Nucleus accumbens (tissue), 56 donors: ENCODE results near the gene FANCC.
A peak's percentile ranks its signal among the peaks of the same experiment; 100 is the strongest.

Source experiments
- DNase-seq, 56 donors: peaks; one replicate each; lab custom pipeline; 2025; lab: John Stamatoyannopoulos, UW

The FANCC gene

DNA sequence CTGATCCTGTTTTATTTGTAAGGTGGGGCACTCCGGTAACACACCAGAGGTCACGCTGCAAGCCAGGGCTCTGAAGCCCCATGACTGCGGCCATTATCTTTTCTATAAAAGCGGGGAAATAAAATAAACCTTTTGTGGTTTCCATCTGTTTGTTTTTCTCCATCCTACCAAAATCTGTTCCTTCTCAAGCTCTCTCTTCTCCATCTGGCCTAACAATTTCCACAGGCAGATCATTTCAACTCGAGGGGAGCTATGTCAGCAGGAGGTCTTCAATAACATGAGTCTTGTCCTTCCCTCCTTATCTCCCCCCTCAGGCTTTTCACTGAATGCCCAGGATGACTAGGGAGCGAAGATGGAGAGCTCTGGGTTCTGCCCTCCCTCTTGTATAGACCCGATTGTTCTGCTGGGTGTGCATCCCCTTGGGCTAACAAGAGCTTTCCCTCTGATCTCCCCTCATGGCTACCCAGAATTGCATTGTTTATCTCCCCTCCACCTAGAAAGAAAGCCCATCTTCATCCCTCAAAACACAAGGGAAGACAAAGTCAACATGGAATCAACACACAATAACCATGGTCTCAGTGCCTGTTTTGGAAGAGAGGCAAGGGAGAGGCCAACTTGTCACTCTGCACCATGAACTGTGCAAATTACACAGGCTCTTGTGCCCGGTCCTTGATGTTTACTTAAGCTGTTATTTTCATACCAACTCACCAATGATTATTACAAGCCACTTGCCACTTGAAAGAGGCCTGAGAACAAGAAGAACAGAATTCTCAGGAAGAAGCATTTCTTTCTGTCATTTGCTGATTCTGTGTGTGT, 187.8 kb downstream of the FANCC start:
- no peak for DNase-seq

DNA sequence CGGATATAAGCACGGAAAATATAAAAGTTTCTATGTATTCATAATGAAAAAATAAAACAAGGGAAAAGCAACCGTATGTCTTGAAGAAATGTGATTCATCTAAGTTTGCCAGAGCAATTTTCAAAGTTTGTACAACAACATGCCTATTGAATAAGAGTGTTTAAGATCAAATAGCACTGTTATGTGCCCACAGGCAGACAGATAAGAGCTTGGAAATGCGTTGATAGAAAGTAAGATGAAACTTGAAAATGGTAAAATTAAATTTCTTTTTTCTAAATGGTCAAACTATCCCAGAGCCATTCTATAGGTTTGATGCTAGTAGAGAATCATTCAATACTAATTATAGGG, 189.4 kb downstream of the FANCC start:
- no peak for DNase-seq

- peak in 54 of 56 donors; percentile 30 to 92 (median 76) for DNase-seq
Measured at GRCh38 chr9:95127249-95128176, 190.0 kb downstream of the FANCC start.

GRCh38 chr9:95126739-95127138, 190.8 kb downstream of the FANCC start:
- no peak for DNase-seq

DNA sequence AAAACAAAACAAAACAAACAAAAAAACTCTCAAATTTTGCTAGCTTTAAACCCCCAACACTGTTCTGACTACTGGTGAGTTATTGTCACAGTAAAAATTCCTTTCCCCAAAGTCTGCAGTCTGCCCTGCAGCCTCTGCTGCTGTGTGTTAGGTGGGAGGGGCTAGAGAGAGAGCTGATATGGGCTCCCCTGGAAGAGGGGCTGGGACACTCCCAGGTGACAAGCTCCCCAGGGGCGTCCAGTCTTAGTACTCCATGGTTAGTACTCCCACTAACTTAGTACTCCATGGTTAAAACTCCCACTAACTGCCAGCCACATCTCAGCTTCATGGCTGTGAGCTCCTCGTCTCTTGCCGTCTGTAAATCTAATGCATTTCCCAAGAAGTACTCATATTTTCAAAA, 191.9 kb downstream of the FANCC start:
- DNase-seq = no peak

- peak in 3 of 56 donors; percentile 19 to 27 (median 24) for DNase-seq
Measured at GRCh38 chr9:95124582-95125367, 192.7 kb downstream of the FANCC start.

- DNase-seq = no peak
Measured at GRCh38 chr9:95120781-95121370, 196.6 kb downstream of the FANCC start.

GRCh38 chr9:95118596-95118995, 198.9 kb downstream of the FANCC start:
- DNase-seq = no peak

DNA sequence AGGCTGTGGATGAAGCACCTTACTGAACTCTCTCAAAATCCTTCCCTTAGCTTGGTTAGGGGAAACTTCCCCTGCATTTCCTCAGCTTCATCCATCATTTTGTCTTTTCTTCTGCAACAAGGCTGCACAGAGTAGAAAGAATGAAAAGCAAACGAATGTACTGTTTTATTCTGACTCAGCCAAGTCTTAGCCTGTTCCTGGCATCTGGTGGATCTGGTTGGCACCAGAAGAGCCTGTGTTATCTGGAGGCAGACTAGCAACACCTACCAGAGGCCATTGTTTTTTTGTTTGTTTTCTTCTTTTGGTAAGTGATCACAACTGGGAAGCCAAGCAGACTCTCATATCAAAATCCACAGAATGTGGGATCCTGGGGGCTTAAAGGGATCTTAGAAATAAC, 200.7 kb downstream of the FANCC start:
- DNase-seq = no peak

DNA sequence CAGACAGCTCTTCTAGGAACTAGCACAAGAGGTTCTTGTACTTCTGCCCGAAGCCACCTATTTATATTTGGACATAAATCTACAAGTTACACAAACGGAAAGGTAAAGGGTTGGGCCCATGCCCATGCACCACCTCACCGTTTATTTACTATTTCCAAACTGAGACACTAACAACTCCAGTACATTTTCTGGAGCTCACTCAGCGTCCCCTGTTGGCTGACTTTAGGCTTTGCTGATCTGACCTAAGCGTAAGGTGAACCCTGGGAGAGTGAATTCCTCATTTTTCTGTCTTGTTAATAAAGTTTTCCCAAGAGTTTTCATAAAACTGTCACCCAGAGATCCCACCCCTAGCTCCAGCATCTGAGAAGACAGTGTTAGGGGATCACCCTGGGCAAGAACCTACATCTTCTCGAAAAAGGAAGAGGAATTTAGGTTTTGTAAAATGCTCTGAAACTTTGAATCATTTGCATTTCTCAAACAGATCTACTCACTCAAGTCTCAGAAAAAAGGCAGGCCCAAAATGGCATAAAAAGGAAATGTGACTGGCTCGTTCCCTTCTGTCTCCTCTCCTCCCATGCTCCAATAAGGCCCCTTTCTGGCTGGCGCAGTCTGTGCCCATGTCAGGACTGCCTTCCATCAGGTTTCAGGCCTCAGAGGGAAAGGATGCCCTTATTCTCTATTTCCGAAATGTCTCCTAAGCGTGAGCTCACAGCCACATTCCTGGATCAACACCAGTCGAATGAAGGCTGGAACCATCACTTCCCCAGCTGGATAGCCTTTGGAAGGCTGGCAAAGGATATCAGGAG, 201.3 kb downstream of the FANCC start:
- DNase-seq = no peak

DNA sequence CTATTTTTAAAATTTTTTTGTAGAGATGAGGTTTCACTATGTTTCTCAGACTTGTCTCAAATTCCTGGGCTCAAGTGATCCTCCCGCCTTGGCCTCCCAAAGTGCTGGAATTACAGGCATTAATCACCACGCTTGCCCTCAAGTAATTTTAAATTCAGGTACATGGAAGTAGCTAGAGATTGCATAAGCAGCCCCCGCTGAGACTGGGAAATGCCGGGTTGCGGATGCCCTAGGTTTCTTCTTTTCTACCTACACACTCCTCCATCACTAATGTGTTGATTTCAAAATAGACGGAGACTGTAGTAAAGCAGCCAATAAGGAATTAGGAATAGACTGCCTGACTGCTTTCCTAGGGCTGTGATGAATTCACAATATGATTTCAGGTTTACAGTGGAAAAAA, 202.4 kb downstream of the FANCC start:
- DNase-seq = peak in 13 of 56 donors; percentile 11 to 67 (median 43)

DNA sequence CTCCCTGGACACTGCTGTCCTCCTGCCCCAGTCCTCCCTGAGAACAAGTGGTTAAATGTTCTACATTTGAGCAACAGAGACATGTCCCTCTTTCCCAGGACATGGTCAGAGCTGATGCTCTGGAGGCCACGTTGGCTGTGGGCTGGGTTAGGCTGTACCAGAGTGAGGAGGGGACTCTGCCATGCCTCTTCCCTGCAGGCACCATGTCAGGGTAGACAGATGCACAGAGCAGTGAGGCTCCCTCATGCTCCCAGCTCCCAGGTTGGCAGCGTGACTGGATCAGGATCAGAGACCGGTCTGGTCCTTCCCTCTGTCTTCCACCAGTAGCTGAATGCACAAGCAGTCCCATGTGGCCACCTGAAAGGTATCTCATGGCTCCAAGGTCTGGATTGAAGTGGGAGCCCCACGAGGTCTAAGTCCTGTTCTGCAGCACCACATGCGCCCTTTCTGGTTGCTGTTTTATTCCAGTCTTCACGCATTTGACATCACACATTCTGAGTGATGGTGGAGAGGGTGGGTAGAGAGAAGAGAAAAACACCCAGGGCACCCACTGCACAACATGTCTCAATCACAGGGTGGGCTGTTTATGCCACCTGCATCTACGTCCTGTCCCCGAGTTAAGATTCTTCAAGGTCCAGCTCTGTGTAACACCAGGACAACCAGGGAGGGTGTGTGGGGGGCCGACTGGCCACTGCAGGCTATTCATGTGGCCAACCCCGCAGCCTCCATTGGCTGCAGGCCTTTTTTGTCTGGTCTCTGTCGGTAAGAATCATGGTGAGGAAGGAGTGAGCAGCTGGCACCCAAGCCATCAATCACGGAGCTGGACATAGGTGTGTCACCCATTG, 204.9 kb downstream of the FANCC start:
- DNase-seq = no peak

DNA sequence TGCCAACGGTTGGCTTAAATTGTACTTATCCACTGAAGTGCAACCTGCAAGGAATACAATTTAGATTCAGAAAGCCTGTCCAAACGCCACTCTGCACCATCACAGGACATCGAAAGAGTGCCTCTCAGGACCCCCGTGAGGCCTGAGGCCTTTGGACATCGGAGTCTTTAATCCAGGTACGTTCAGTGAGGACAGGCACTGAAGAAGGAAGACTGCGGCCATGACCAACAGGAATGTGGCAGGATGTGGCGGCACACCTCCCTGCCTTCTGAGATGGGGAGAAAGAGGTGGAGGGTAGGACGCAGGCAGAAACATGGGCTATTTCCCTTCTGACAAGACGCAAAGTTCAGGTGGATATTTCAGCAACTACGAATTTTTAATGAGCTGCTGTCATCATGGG, 205.8 kb downstream of the FANCC start:
- DNase-seq = no peak

- no peak for DNase-seq
Measured at GRCh38 chr9:95110921-95111525, 206.5 kb downstream of the FANCC start.

DNA sequence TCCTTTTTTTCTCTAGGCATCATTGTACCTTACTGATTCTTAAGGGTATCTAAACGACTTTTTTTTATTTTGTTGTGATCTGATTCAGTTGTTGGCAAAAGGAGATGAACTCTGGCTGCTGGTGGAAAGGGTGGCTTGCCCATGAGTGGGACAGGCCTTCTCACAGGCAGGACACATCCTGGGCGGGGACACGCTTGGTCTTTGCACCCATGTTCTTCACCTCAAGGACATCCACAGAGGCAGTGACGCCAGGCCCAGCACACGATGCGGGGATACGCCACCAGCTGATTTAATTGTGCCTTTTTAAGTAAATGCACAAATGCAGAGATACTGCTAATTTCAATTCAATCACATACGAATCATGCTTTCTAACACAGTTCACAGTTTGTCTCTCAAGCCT, 208.1 kb downstream of the FANCC start:
- no peak for DNase-seq

DNA sequence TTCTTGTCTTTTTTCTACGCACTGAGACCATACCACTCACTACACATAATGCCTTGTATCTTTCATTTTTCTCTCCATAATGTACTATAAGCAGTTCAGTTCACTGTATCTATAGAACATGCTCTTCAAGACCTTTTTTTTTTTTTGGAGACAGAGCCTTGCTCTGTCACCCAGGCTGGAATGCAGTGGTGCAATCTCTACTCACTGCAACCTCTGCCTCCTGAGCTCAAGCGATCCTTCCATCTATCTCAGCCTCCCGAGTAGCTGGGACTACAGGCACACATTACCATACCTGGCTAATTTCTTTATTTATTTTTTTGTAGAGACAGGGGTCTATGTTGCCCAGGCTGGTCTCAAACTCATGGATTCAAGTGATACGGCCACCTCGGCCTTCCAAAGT, 208.7 kb downstream of the FANCC start:
- no peak for DNase-seq

DNA sequence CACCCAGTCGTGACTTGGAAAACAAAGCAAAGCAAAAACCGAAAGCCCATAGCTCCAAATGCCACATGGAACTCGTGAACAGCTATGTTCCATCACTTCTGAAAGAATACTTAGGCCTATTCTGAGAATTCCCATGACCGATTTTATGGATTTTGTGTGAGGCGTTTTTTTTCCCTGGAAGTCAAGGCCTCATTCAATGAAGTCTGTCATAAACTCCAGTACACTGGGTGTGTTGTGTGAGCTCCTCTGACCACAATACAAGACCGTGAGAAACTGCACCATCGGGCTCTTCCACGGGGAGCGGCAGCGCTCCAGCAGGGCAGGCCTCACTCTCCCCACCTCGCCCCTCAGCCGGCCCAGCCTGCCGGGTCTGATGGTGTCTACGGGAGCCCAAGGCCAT, 209.5 kb downstream of the FANCC start:
- peak in 11 of 56 donors; percentile 27 to 56 (median 38) for DNase-seq
